Limb (tissue), 2 donors: ENCODE measurements around the gene TMEM123.

Source experiments
- DNase-seq, 2 donors: peaks; one replicate each; pipeline ENCODE4 v3.0.0-alpha.2; 2016; ENCODE audit errors: extremely low spot score in 2 of 2

TMEM123 gene

GRCh38 chr11:102367364-102367763, 85.2 kb downstream of the TMEM123 start:
- DNase-seq: no peak

DNA sequence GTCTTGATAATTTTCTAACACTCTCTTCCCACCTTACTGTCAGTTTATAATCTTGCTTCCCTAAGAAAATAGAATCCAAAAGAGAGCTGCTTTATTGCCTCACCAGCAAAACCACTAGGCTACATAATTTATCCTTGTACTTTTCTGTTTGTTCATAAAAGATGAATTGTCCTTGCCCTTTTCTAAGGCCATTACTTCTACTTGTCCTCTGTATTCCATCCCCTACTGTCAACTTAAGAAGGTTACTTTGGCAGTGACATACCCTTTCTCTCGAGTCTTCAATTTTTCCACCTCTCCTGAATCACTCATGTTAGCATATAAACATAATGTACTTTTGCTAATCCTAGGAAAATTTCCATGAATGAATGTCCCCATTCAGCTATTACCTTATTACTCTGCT, 87.6 kb downstream of the TMEM123 start:
- DNase-seq: no peak

DNA sequence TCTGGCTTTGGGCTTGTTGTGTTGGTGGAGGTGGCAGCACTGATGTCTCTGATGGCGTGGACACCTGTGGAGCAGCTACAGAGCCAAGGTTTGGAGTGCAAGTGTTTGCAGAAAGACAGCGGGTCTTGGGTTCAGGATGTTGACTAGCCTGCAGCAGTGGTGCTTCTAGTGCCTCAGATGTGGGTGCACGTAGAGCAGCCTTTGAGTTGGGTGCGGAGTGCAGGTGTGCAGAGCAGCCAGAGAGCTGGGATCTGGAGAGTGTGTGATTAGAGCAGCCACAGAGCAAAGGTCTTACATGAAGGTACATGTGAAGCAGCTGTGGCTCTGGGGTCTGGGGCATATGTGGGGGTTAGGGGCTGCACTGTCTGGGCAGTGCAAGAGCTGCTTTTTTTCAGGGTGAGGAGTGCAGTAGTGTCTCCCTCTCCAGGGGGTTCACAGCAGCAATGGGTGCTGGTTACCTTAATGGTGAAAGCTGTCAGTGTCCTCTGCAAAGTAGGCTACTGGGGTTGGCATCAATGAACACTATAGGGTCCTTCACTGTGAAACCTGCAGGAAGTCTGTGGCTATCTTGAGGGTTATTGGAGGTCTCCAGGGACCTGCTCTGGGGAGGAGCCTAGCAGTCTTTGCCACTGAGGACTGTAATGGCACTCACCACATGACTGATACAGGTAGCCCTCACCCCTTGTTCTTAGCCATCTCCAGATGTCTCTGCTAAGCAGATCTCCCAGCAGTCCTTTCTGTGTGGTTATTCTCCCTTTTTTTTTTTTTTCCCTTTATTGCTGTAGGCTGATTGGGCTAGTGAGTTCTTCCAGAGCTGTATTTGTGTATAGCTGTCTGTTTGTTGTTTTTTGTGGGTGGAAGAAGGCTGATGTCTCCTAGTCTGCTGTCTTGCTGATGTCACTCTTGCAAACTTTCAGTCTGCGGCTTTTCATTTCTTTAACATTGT, 91.2 kb downstream of the TMEM123 start:
- no peak for DNase-seq

GRCh38 chr11:102360681-102361080, 91.9 kb downstream of the TMEM123 start:
- no peak for DNase-seq

GRCh38 chr11:102359372-102359771, 93.2 kb downstream of the TMEM123 start:
- no peak for DNase-seq

GRCh38 chr11:102357116-102357515, 95.4 kb downstream of the TMEM123 start:
- no peak for DNase-seq

- DNase-seq: peak in 1 of 2 donors; percentile 47
Measured at GRCh38 chr11:102347462-102348370, 104.8 kb downstream of the TMEM123 start.

DNA sequence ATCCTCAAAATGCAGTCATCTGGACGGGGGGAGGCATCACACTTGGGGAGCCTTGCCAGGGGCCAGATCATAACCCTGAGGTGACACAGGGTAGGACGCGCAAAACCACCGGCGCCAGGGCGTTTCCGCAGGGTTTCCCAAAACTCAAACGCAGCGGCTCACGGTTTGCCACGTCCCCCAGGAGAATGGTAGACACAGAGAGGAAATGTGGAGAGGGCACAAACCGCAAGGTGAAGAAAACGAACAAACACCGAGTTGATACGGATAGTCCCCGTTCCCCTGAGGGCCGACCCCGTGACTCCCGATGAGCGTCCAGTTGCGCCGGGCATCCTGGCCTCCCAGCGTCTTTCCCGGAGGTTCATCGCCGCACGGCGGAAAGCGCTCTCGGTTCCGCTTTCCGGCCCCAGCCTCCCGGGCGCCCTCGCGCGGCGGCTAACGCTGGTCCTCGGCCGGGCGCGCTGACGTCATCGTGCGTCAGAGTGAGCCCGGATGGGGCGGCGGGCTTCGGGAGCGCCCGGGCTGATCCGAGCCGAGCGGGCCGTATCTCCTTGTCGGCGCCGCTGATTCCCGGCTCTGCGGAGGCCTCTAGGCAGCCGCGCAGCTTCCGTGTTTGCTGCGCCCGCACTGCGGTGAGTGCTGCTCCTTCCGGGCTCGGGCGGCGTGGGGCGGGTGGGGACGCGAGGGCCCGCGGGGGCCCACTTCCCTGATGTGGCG, 105.7 kb downstream of the TMEM123 start, which contains the start of gene BIRC2:
BIRC2 (plus strand) TSS at position 467 of the 714 bp plus-strand sequence. CDS start 2,641 bp downstream, outside the sequence.
- peak; percentile 94 to 98 for DNase-seq

DNA sequence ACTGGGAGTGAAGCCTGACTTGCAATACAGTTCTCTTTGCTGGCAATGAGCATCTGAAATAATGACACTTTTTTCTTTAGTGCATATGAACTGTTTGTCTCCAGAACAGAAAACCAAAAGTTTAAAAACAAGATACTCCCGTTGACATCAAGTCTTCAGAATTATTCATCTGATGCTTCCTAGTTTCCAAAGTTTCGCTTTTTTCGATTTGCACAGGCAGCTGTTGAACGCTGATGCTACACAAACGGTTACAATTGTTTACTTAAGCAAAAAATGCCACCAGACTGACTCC, 106.2 kb downstream of the TMEM123 start:
- peak in 1 of 2 donors; percentile 25 for DNase-seq
